Endothelial cell of umbilical vein (primary cell): Measurements from ENCODE around the gene GABARAPL2.

Source experiments
- EZH2 ChIP-seq: IDR thresholded peaks from 2 replicates; pipeline ENCODE4 v1.6.1; 2012; ENCODE audit warnings: borderline replicate concordance, low read depth, mild to moderate bottlenecking, moderate library complexity, low read length, inconsistent platforms; ENCODE audit not compliant: severe bottlenecking
- GATA2 ChIP-seq: IDR thresholded peaks from 2 replicates; pipeline ENCODE4 v1.7.0; 2011; ENCODE audit warnings: low read depth, mild to moderate bottlenecking, moderate library complexity, mixed read lengths, low read length; ENCODE audit not compliant: insufficient read length, insufficient read depth
- POLR2A ChIP-seq: IDR thresholded peaks from 2 replicates; pipeline ENCODE4 v1.6.1; 2012; ENCODE audit warnings: low read depth, mild to moderate bottlenecking, control low read depth, low read length
- TF ChIP-seq, protein P1 (sequence below): IDR thresholded peaks from 2 replicates; pipeline ENCODE4 v1.6.1; 2011; ENCODE audit not compliant: insufficient read depth, insufficient read length
- TF ChIP-seq, protein P2 (sequence below), 2 donors: IDR thresholded peaks; 1 replicate in 1 of 2; 2 replicates in 1 of 2; pipeline ENCODE4 v1.5.1; 2011; ENCODE audit warnings: low read length in 2 of 2, mild to moderate bottlenecking in 2 of 2, moderate library complexity in 2 of 2, control low read depth in 1 of 2, inconsistent platforms in 1 of 2, low read depth in 1 of 2; ENCODE audit not compliant: insufficient read depth in 1 of 2; ENCODE audit errors: extremely low read depth in 1 of 2

DNA sequence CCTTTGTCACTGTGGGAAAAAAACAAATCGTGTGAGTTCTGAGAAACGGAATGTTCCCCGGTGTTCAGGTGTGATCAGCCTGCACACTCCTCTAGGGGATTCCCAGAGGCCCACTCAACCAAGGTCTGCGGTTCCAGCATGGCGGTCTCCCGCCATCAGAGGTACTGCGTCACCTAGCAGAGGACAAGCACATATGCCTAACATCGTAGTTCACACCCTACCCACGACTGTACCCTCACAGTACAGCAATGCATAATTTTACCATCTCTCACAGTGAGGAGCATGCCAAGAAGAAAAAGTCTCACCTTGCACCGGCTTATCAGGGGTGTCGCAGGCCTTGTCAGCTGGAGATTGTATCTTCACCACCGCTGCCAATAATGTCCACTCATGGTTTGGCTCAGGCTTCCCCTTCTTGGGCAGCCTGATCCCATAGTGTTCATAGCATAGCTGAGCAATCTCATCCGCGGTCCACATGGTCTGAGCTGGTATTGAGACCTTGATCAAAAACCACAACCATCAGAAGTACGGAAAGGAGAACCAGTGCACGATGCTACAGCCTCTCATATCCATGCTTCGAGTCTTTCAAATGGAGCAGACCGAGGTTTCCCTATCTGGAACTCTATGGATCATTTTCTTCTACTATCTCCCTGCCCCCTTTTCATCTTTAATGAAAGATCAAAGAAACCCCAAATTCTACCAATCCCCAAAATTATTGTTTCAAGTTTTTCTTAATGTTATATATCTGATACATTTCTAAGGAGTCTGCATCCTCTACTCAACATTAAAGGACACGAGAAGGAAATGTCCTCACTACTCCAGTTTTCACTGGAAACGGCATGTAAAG is 54.4 kb downstream of the GABARAPL2 start:
- TF ChIP-seq EZH2 (no peak), POLR2A (no peak), GATA2 (no peak)
- TF ChIP-seq, protein P1, sequence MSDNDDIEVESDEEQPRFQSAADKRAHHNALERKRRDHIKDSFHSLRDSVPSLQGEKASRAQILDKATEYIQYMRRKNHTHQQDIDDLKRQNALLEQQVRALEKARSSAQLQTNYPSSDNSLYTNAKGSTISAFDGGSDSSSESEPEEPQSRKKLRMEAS: no peak
- TF ChIP-seq, protein P2, sequence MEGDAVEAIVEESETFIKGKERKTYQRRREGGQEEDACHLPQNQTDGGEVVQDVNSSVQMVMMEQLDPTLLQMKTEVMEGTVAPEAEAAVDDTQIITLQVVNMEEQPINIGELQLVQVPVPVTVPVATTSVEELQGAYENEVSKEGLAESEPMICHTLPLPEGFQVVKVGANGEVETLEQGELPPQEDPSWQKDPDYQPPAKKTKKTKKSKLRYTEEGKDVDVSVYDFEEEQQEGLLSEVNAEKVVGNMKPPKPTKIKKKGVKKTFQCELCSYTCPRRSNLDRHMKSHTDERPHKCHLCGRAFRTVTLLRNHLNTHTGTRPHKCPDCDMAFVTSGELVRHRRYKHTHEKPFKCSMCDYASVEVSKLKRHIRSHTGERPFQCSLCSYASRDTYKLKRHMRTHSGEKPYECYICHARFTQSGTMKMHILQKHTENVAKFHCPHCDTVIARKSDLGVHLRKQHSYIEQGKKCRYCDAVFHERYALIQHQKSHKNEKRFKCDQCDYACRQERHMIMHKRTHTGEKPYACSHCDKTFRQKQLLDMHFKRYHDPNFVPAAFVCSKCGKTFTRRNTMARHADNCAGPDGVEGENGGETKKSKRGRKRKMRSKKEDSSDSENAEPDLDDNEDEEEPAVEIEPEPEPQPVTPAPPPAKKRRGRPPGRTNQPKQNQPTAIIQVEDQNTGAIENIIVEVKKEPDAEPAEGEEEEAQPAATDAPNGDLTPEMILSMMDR (IDR thresholded peaks at IDR 0.05; ENCODE audit: extremely low read depth in 1 of 2, insufficient read depth in 1 of 2, low read depth in 1 of 2, low read length in 2 of 2): no peak
